Natural killer cell (primary cell): ENCODE results near the gene COL19A1. TPM values are rescaled to one million over a fixed set of nuclear protein-coding genes. Genes with fewer than 3 reads are reported as not detected.

ENCODE experiments used
- ATAC-seq, 3 donors: fragments of 150-1000 bp in 2 of 3; fragments of 200-7000 bp in 1 of 3; cut with Tn5 transposase; 1 replicate in 1 of 3; 2 replicates in 2 of 3; pipeline ENCODE4 v1.10.0; 2021; ENCODE audit warnings: mild to moderate bottlenecking in 2 of 3, moderate library complexity in 2 of 3
- DNase-seq, 2 donors: peaks; one replicate each; pipeline versions ENCODE4 v3.0.0 to v3.0.0-alpha.2; 2013 to 2021; ENCODE audit warnings: mixed read lengths in 1 of 2
- H3K27ac ChIP-seq: one replicate; pipeline ENCODE4 v1.5.1; 2013; ENCODE audit warnings: mild to moderate bottlenecking, low read length
- H3K27me3 ChIP-seq: one replicate; pipeline ENCODE4 v1.6.1; 2013; ENCODE audit warnings: low read length; ENCODE audit not compliant: control insufficient read depth, insufficient read depth
- H3K36me3 ChIP-seq: one replicate; pipeline ENCODE4 v1.6.1; 2013; ENCODE audit warnings: low read length; ENCODE audit not compliant: control insufficient read depth, insufficient read depth
- H3K4me1 ChIP-seq: one replicate; pipeline ENCODE4 v1.6.1; 2013; ENCODE audit warnings: low read length; ENCODE audit not compliant: control insufficient read depth, insufficient read depth
- H3K4me3 ChIP-seq: one replicate; pipeline ENCODE4 v1.5.1; 2013; ENCODE audit warnings: low read length
- H3K9me3 ChIP-seq: one replicate; pipeline ENCODE4 v1.6.1; 2013; ENCODE audit warnings: low read length; ENCODE audit not compliant: control insufficient read depth, insufficient read depth
- H3K27ac Mint-ChIP-seq, 2 donors: one replicate each; pipeline ENCODE4 v1.8.0; 2022; ENCODE audit warnings: mild to moderate bottlenecking in 2 of 2, mixed read lengths in 2 of 2, moderate library complexity in 1 of 2
- H3K27me3 Mint-ChIP-seq, 2 donors: one replicate each; pipeline ENCODE4 v1.8.0; 2022; ENCODE audit warnings: low read depth in 2 of 2, mixed read lengths in 2 of 2
- H3K36me3 Mint-ChIP-seq: one replicate; pipeline ENCODE4 v1.8.0; 2022; ENCODE audit warnings: mixed read lengths
- H3K4me1 Mint-ChIP-seq, 2 donors: one replicate each; pipeline ENCODE4 v1.8.0; 2022; ENCODE audit warnings: mixed read lengths in 2 of 2
- H3K4me3 Mint-ChIP-seq: one replicate; pipeline ENCODE4 v1.8.0; 2022; ENCODE audit warnings: mild to moderate bottlenecking, moderate library complexity, mixed read lengths
- H3K9me3 Mint-ChIP-seq, 2 donors: one replicate each; pipeline ENCODE4 v1.8.0; 2022; ENCODE audit warnings: mixed read lengths in 2 of 2
- CTCF ChIP-seq: fragments of 200-600 bp; IDR thresholded peaks from one replicate; pipeline ENCODE4 v1.8.0; 2022; ENCODE audit warnings: antibody characterized with exemption
- WGBS: methylation state at CpG from one replicate; pipeline ENCODE4 v1.1.7; 2013; ENCODE audit warnings: missing lambda C conversion rate; ENCODE audit not compliant: insufficient coverage; 5-methylcytosine and 5-hydroxymethylcytosine counted together
- intact Hi-C: fragments of 100-400 bp; cut with micrococcal nuclease; formaldehyde crosslinking; loops from one replicate; pipeline ENCODE4 v1.14.2; 2022
- total RNA-seq, 4 donors: library from RNA; stranded (reverse); fragments of 120-200 nt in 1 of 4; gene quantifications; one replicate each; pipeline versions ENCODE4 v1.2.3 to v1.2.4, GENCODE V29; 2013 to 2022

The COL19A1 gene
- total RNA-seq, 3 donors from 2014 or later (not counting 1 experiment from before 2014, with no cell fraction given) = 0.07 to 0.33 (median 0.18) TPM

GRCh38 chr6:70107852-70108629, 241.7 kb downstream of the COL19A1 start:
- H3K27ac Mint-ChIP-seq = no peak overlapping the region
- no peak for TF ChIP-seq CTCF
- no peak for ATAC-seq
- no peaks in the 10 kb centered on the region for H3K9me3 Mint-ChIP-seq
- H3K36me3 ChIP-seq = no peaks in the 10 kb centered on the region
- H3K36me3 Mint-ChIP-seq = no peaks in the 10 kb centered on the region
- no peaks in the 10 kb centered on the region for H3K9me3 ChIP-seq
- H3K4me1 ChIP-seq = no peaks in the 10 kb centered on the region
- H3K27me3 ChIP-seq = no peaks in the 10 kb centered on the region
- intact Hi-C loops = loop anchor here (2.0 kb wide), 1 partner anchor 375 kb away; no protein-coding TSS in a partner anchor
- peaks cover 0 to 3% of the 10 kb centered on the region in 2 donors for H3K27me3 Mint-ChIP-seq
- no peak overlapping the region for H3K4me3 Mint-ChIP-seq
- no peak overlapping the region for H3K4me3 ChIP-seq
- no peaks in the 10 kb centered on the region for H3K4me1 Mint-ChIP-seq
- no peak overlapping the region for H3K27ac ChIP-seq
- DNase-seq = peak in 1 of 2 donors; percentile 55
- WGBS = 80% methylated on average over 1 of the region's 3 CpGs

- no peaks in the 10 kb centered on the region for H3K36me3 ChIP-seq
- peaks cover 0 to 2% of the 10 kb centered on the region in 2 donors for H3K9me3 Mint-ChIP-seq
- no peaks in the 10 kb centered on the region for H3K27me3 ChIP-seq
- intact Hi-C loops = no loop called here
- 80% methylated on average over 1 of the region's 2 CpGs for WGBS
- no peak overlapping the region for H3K4me3 ChIP-seq
- no peak overlapping the region for H3K27ac Mint-ChIP-seq
- no peaks in the 10 kb centered on the region for H3K9me3 ChIP-seq
- no peak for TF ChIP-seq CTCF
- no peaks in the 10 kb centered on the region for H3K36me3 Mint-ChIP-seq
- DNase-seq (no peak), ATAC-seq (no peak)
- H3K4me1 Mint-ChIP-seq = no peaks in the 10 kb centered on the region
- H3K27me3 Mint-ChIP-seq = no peaks in the 10 kb centered on the region
- no peaks in the 10 kb centered on the region for H3K4me1 ChIP-seq
- H3K4me3 Mint-ChIP-seq = no peak overlapping the region
- no peak overlapping the region for H3K27ac ChIP-seq
Measured at GRCh38 chr6:70110126-70111022, 244.0 kb downstream of the COL19A1 start.

GRCh38 chr6:70111737-70112136, 245.4 kb downstream of the COL19A1 start:
- H3K9me3 ChIP-seq = no peaks in the 10 kb centered on the region
- H3K4me1 Mint-ChIP-seq = no peaks in the 10 kb centered on the region
- no peaks in the 10 kb centered on the region for H3K36me3 Mint-ChIP-seq
- no peak overlapping the region for H3K27ac Mint-ChIP-seq
- no peak overlapping the region for H3K27ac ChIP-seq
- intact Hi-C loops = no loop called here
- H3K27me3 Mint-ChIP-seq = no peaks in the 10 kb centered on the region
- ATAC-seq = no peak
- no peak overlapping the region for H3K4me3 Mint-ChIP-seq
- H3K9me3 Mint-ChIP-seq = peaks cover 0 to 2% of the 10 kb centered on the region in 2 donors
- H3K4me3 ChIP-seq = no peak overlapping the region
- TF ChIP-seq CTCF = no peak
- no peaks in the 10 kb centered on the region for H3K36me3 ChIP-seq
- no peaks in the 10 kb centered on the region for H3K4me1 ChIP-seq
- no peak for DNase-seq
- H3K27me3 ChIP-seq = no peaks in the 10 kb centered on the region
